SKM-1 treated with dmso at 0.1 percent for 144 hours (cell line): ENCODE results near the gene IL10.
"Not testable (repeated sequence)": the region's sequence is repeated elsewhere in the genome, so short reads cannot be mapped to it uniquely, and the experiment has no call there.

Experiments
- DNase-seq: peaks from one replicate; lab custom pipeline; 2025; ENCODE audit not compliant: unreplicated experiment; lab: John Stamatoyannopoulos, UW

The IL10 gene

DNA sequence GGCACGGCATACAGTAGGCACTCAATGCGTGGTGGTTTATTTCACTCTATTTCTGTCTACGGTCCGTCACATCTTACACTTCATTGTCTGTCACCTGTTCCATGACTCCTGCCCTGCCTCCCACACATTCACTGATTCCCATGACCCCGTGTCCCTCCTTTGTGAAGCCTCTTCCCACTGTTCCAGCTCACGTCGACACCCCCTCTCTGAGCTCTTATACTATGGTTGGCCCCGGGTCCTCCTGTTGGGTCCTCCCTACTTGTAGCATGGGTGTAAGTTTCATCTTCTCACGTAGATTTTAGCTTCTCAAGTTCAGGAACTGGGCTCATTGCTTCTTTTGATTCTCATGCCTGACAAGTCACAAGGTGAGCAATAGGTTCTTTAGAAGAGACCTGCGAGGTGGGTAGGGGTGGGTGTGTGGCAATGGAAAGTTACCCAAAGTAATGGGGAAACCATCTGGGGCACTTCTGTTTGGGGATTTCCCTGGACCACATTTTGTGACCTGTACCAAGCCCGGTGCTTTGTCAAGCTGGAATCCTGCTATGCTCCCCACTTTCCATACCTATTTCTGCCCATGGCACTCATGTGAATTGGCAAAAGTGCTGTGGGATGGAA, 22.1 kb upstream of the IL10 start:
- no peak for DNase-seq

DNA sequence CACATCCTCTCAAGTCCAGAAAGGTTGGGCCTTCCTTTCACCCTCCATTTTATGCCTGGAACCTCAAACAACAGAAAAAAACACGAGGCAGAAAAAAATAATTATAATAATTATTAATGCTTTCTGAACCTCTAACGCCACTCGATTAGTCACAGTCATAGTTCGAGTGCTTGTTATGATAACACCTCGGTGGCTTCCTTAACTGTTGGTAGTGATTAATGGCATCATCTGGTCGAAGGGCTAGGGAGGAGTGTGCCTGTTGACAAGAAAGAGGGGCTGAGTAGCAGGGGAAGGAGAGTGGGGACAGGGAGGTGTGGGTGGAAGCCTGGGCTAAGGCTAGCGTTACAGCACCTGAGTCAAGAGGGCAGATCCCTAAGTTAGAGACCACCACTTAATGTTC, 21.3 kb upstream of the IL10 start:
- no peak for DNase-seq

DNA sequence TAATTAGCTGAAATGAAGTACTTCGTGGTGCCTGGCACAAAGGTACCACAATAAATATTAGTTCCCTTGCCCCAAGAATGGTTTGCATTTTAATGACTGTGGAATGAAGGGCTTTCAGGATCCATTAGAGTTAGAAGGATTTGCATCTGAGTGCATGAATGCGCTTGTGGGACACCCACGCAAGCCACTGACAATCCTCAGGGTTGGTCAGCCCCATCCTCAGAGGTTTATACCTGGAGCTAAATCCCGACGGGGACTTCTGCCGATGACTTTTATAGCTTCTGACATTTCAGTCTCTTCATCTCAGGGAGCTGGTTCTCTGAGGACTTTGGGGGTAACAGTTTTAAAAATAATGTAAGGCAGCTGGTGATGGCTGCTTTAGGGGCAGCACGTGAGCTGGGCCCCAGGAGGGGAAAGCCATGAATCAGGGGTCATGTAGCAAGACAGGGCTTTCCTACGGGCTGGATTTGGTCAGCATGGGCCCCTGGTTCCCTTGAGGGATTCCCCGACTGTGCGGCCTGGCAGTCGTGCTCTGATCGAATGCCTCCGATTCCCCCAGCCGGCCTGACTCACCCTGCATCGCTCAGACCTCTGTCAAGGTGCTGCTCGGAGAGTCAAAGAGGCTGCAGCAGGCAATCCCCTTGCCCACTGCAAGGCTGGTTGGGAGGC, 20.8 kb upstream of the IL10 start:
- no peak for DNase-seq

DNA sequence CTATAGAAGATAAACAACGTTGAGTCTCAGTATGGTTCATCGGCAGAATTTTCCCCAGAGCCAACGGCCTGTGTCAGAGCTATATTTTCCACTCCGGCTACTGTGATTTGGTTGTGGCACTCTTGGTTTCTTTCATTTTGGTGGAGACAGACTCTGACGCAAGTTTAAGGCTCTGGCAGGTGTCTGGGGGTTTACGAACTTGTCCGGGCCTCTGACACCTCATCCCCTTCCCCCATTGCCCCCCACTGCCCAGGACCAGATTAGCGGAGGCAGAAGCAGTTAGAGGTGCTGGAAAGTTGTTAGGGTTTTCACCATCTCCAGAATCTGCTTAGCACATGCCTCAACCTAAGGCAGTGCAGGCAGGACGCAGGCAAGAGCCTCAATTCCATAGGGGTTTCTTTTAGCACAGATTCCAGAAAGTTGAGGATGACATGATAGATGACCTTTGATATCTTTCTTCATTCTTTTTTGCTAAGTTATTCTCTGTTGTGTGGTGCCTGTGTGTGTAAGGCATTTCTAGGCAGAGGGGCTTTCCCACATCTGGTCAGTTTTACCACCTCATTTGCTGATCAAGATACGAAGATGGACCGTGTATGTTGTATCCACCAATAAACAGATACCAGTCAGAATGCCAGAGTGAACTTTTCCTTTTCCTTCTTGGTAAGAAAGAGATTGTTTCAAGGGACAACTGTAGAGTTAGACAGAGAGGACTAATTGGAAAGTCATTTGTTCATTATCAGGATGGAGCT, 18.4 kb upstream of the IL10 start:
- no peak for DNase-seq

DNA sequence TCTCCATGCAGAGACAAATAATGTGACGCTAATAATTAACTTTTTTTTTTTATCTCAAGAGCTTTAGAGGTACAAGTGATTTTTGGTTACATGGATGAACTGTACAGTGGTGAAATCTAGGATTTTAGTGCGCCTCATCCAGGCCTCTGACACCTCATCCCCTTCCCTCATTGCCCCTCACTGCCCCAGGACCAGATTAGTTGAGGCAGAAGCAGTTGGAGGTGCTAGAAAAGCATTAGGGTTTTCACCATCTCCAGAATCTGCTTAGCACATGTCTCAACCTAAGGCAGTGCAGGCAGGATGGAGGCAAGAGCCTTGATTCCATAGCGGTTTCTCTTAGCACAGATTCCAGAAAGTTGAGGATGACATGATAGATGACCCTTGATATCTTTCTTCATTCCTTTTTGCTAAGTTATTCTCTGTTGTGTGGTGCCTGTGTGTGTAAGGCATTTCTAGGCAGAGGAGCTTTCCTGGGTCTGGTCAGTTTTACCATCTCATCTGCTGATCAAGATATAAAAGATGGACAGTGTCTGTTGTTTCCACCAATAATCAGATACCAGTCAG, 16.3 kb upstream of the IL10 start:
- no peak for DNase-seq

DNA sequence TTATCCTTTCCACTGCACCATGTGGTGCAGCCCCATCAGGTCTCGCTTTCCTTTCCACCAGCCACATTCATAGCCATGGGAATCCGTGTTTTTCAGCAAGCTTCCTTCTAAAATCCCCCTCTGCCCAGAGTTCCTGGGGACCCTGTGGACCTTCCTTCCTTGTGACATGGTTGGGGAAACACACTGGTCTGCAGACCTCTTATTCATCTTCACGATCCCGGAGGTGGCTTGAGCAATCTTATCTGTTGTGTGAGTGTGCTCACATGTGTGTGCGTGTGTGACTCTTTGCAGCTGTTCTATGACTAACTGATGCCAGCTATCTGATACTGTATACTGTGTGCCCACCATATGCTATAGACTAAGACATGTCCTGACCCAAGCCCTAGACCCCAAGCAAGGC, 15.6 kb upstream of the IL10 start:
- no peak for DNase-seq

DNA sequence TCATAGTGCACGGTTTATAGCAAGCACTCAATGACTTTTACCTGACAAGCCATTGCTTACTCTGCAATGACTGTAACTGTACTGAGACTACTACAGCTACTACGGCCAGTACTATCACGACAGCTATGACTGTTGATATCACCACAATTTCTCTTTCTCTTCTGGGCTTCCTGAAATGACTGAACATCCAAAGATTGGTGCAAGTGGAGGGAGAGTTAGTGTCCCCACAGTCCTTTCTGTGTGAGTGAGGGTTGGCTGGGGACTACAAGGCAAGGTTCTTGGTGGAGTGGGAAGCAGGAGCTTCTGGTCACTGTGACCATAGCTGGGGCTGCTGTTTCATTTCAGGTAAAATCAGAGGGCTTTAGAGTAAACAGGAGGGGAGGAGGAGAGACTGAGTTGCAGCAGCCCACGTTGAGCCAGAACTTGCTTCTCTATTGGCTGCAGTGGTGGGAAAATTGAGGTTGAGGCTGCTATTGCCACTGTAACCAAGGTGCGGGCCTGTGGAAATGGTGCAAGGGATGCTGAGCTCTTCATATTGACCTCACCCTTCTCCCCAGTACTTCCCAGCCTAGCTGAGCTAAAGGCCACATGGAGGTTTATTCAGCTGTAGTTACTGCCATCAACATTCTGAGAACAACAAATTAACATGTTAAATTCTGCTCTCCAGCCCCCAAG, 14.1 kb upstream of the IL10 start:
- DNase-seq, result no peak

DNA sequence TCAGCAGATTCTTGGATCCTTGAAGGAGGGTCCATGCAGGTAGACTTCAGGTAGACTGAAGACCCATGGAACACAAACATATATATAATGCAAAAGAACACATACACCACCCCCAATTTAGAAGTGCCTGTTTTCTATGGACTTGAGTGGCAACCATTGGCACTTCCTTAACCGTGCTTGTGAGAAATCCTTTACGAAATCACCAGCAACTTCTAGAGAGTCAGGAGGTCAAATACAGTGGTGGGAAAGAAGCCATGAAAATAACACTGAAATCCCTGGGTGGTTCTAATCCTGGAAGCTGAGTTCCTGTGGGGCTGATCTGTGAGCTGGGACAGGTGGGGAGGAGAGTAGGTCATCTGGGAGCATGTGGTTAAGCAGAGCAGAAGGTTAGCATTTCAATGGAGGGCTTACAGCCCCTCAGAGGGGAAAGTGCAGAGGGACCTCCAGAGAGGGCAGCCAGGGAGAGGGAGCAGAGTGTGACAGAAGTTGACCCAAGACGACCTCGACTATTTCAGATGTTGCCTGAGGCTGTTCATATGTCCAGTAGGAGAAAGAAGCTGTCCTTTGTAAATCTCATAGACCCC, 13.0 kb upstream of the IL10 start:
- peak; percentile 53 for DNase-seq

DNA sequence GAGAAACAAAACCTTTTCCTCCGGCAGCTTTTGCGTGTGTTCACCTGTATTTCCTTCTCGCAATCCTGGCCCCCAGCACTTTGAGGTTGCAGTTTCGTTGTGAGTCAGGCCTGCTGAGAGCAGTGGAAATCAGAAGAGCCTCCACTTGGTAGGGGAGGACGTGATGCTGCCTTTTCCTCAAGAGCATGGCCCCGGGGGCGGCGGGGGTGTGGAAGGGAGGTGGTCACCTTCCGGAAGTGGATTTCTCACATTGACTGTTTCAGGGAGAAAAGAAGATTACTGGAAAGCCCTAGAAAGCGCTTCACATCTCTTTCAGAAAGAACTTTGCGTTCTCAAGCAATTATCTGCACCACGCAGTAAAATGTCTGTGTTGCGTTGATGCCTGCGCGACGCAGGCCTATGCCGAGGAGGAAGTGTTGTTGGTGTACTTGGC, 12.2 kb upstream of the IL10 start:
- no peak for DNase-seq

DNA sequence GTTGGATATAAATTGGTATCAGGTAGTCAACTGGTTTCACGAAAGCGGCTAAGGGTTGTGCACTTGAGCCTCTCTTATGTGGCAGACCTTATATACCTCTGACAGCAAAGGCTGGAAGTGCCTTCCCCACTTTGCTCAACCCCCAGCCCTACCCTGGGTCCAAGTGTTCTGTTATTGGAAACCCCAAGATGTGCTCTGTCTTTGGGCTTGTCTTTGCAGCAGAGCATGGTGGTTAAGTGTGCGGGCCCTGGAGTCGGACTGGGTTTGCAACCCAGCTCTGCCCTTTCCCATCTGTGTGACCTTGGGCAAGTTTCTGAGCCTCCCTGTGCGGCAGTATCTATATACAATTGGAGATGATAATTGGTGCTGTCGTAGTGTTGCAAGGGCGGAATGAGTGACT, 11.2 kb upstream of the IL10 start:
- no peak for DNase-seq

DNA sequence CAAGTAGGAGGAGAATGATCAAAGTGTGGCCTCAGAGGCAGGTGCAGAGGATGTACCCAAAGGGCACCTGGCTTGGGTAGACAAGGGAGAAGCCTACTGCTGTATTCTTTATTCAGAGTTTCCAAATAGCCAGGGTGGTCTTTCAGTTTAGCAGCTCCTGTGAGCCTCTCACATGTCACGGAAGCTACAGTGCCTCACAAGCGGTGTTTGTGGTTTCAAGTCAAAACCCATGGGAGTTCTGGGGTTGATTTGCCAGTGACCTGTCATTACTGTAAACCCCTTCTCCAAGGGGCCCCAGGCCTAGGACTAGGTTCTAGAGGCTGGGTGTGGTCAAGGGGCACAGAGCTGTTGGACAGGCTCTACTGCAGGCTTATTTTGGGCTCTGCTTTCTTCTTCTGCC, 10.2 kb upstream of the IL10 start:
- no peak for DNase-seq

DNA sequence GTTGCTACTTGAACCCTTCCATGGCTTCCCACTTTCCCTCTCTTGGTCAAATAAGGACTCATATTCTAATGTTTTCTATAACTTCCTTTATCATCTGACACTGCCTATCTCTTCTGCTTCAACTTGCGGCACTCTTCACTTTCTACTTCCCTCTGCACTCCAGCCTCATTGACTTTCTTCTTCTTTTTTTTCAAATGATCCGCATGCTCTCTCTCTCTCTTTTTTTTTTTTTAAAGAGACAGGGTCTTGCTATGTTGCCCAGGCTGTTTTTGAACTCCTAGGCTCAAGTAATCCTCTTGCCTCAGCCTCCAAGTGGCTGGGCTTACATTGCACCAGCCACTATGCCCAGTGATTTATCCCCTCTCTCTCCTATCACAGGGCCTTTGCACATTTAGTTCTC, 7.3 kb upstream of the IL10 start:
- DNase-seq, result peak; percentile 68

DNA sequence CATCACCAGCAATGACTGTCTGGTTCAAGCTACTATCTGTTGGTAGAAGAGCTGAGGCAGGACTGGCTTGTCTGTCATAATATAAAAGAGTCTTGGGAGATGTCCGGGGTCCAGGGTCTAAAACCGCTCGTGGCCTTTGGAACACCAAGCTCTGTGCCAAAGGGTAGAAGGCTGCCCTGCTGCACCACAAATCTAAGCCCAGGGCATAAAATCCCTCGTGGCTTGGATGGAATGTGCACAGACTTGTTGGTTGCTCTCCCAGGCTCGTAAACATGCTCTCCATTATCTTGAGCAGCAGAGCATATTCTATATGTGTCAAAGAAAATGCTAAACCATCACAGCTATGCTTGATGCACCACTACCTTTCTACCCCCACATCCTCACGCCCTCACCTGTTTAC, 6.6 kb upstream of the IL10 start:
- DNase-seq, result not testable (repeated sequence)

DNA sequence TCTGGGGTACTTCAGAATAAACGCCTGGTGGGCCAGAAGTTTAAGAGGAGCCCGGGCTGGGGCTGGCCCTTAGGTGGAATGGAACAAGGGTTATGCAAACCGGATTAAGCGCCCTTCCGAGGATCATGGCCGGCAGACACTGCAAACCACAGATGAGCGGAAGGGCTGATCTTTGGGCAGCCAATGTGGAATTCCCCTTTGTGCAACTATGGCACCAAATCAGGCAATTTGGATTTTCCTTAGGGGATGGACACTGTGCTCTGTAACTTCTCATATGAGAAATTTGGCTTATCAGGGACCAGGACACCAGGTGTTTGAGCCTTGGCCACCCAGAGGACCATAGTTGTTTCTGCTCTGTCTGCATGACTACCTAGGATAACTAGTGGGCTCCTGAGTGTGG, 5.7 kb upstream of the IL10 start:
- DNase-seq, result no peak

DNA sequence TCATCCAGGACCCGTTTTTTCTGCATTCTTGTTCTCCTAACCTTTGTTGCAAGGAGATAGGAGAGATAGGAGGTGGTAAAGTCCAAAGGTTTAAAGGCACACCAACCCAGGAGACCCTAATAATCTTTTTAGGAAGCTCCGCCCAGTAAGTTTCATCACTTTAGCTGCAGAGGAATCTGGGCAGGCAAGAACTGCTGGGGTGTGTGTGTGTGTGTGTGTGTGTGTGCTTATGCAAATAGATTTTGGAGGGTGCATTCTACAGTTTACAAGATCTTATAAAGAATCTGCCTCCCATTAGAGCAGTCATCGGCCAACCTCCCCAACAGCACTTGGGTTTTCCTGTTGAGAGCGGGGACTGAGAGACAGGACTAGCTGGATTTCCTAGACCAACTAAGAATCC, 3.9 kb upstream of the IL10 start:
- no peak for DNase-seq

DNA sequence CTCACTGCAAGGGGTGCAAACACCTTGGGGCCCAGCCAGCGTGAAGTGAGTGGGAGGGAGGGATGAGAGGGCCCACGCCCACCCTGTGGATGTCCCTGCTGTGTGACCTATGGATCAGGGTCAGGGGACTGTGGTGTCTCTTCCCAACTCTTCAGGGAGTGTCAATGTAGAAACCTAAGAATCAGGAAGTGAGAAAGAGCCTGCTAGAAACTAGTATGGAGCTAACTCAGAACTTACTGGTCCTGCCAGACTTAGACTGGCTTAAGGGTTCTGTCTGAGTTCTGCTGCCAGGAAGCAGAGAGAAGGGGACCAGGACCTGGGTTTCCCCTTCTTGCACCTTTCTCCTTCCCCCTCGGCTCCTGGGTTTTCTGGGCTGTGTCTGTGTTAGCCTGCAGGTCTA, 1.8 kb upstream of the IL10 start:
- peak; percentile 38 for DNase-seq

DNA sequence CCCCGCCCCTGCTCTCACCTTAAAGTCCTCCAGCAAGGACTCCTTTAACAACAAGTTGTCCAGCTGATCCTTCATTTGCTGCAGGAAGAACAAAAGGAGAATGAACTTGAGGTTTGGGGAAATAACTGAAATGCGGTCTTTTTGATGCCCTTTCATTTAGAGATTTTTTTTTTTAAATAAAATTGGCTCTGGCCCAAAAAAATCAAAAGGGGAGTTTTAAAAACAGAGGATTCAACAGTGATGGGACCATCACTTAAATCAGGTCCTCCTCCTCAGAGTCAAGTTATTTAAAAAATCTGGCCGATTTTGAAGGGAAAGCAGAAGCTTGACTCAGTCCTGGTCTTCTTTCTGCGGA, 979 bp downstream of the IL10 start:
- DNase-seq, result no peak

DNA sequence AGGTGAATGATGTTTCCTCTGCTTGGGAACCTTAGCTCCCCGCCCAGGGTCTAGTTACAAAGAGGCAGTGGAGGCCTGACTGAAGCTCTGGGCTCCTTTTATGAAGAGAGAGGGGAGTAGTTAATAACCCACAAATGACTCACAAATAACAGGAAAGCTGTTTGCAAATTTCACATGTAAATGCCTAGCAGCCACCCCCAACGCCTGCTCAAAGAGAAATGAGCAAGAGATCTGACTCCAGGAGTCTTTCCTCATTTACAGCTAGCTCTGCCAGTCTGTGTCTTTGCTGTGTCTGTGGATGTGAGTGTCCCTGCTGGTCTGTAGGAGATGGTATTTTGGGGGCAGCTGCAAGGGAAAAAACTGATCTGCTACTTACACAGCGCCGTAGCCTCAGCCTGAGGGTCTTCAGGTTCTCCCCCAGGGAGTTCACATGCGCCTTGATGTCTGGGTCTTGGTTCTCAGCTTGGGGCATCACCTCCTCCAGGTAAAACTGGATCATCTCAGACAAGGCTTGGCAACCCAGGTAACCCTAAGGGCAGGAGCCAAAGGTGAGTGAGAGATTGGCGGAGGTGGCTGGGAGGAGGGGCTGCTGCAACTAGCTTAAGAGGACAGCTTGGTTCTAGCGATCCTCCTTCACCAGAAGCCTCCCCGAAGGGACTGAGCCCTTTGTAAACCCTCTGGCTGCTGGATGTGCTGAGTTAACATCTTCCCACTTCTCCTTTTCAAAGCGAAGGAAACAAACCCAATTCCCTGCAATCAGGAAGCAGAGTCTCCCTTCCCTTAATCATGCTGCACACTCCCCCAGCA, 1.6 kb downstream of the IL10 start, which contains the start of gene IL19:
TSS of gene IL19 (plus strand) at position 243 of the 807 bp plus-strand sequence. CDS start 65,890 bp downstream, outside the sequence.
- peak; percentile 87 for DNase-seq

DNA sequence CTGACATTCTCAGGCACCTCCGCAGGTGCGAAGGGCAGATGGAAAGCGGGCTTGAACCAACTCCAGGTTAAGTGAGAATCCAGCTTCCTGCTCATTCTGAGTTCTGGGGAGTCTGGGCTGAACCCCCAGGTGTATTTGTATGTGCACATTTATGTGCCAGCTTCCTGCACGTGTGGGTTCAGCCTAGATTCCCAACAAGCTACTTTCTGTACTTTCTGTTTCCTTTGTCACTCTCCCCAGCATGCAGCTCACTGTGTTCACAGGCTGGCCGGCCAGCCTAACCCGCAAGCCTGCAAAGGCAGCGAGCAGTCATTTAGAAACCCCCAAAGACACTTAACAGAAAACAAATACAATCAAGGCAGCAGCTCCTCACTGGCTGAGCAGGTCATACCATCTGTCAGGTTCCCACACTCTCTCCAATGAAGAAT, 3.0 kb downstream of the IL10 start:
- DNase-seq, result no peak
